SU-DHL-6 (cell line): ENCODE results near the gene BANP.

Experiments used
- H2AFZ ChIP-seq: fragments of 200-600 bp; sonication (generic); 2 replicates; pipeline ENCODE4 v1.6.1; 2014; ENCODE audit warnings: low read depth, mild to moderate bottlenecking, moderate library complexity, mixed read lengths, antibody characterized with exemption, low read length; ENCODE audit not compliant: severe bottlenecking
- H3F3A ChIP-seq: fragments of 200-600 bp; shearing (Covaris generic); 2 replicates; pipeline ENCODE4 v1.6.0; 2016; ENCODE audit warnings: antibody characterized with exemption, mild to moderate bottlenecking; ENCODE audit not compliant: insufficient read depth
- H3K27ac ChIP-seq: fragments of 200-600 bp; sonication (generic); 2 replicates; pipeline ENCODE4 v1.5.1; 2016; ENCODE audit warnings: low read depth, mild to moderate bottlenecking, low read length, moderate library complexity, mixed read lengths
- H3K27me3 ChIP-seq: fragments of 200-600 bp; sonication (generic), shearing (Covaris generic); 2 replicates; pipeline ENCODE4 v1.6.0; 2014; ENCODE audit warnings: mild to moderate bottlenecking, low read length
- H3K36me3 ChIP-seq: fragments of 200-600 bp; sonication (generic); 2 replicates; pipeline ENCODE4 v1.6.1; 2014; ENCODE audit warnings: mild to moderate bottlenecking, low read length, mixed read lengths
- H3K4me2 ChIP-seq: fragments of 300-600, 200-600 bp; shearing (Covaris generic), sonication (generic); 2 replicates; pipeline ENCODE4 v1.6.0; 2014; ENCODE audit warnings: low read length, low read depth, mild to moderate bottlenecking; ENCODE audit not compliant: poor library complexity, severe bottlenecking
- H3K4me3 ChIP-seq: fragments of 200-600 bp; sonication (generic); 2 replicates; pipeline ENCODE4 v1.5.1; 2014; ENCODE audit warnings: antibody characterized with exemption, low read length, mild to moderate bottlenecking, mixed read lengths; ENCODE audit not compliant: insufficient read depth, poor library complexity, severe bottlenecking
- H3K79me2 ChIP-seq: fragments of 200-600 bp; sonication (generic); 2 replicates; pipeline ENCODE4 v1.6.1; 2014; ENCODE audit warnings: mild to moderate bottlenecking, low read length, moderate library complexity; ENCODE audit not compliant: insufficient read depth
- H3K9ac ChIP-seq: fragments of 200-600 bp; sonication (generic); 2 replicates; pipeline ENCODE4 v1.7.0; 2014; ENCODE audit warnings: mild to moderate bottlenecking, low read length
- H3K9me2 ChIP-seq: fragments of 200-600 bp; sonication (generic); replicated peaks from 2 replicates; pipeline ENCODE4 v1.6.1; 2014; ENCODE audit warnings: low read length; ENCODE audit not compliant: insufficient read depth
- H3K9me3 ChIP-seq: fragments of 200-600 bp; sonication (generic); 2 replicates; pipeline ENCODE4 v1.6.1; 2014; ENCODE audit warnings: low read length, mixed read lengths; ENCODE audit not compliant: insufficient read depth
- H4K20me1 ChIP-seq: fragments of 200-600 bp; sonication (generic); 2 replicates; pipeline ENCODE4 v1.6.1; 2014; ENCODE audit warnings: low read depth, mild to moderate bottlenecking, antibody characterized with exemption, low read length, moderate library complexity, mixed read lengths
- EZH2phosphoT487 ChIP-seq: fragments of 200-600 bp; sonication (generic), shearing (Covaris generic); conservative IDR thresholded peaks from 2 replicates; pipeline ENCODE4 v1.6.1; 2018; ENCODE audit warnings: mild to moderate bottlenecking, antibody characterized with exemption, low read length, moderate library complexity, mixed read lengths
- TF ChIP-seq, protein P1 (sequence below): fragments of 200-600 bp; sonication (generic); IDR thresholded peaks from one replicate; pipeline ENCODE4 v1.5.1; 2017; ENCODE audit warnings: antibody characterized with exemption, mild to moderate bottlenecking, low read length, moderate library complexity; ENCODE audit not compliant: insufficient read depth, poor library complexity, severe bottlenecking

The BANP gene

GRCh38 chr16:87959391-87959990, 8.3 kb downstream of the BANP start:
- Histone ChIP-seq H3K27ac (no peak overlapping the region), H4K20me1 (no peaks in the 10 kb centered on the region; the same call in 1 of the 2 replicates), H3K9me3 (no peaks in the 10 kb centered on the region), H3K4me3 (no peak overlapping the region), H3K27me3 (no peaks in the 10 kb centered on the region), H3K9me2 (no peaks in the 10 kb centered on the region), H3K4me2 (no peak overlapping the region), H3F3A (no peaks in the 10 kb centered on the region), H3K36me3 (no peaks in the 10 kb centered on the region), H3K9ac (no peak overlapping the region), H2AFZ (no peak overlapping the region), H3K79me2 (peaks cover 92% of the 10 kb centered on the region)
- no peak for TF ChIP-seq EZH2phosphoT487
- TF ChIP-seq, protein P1, sequence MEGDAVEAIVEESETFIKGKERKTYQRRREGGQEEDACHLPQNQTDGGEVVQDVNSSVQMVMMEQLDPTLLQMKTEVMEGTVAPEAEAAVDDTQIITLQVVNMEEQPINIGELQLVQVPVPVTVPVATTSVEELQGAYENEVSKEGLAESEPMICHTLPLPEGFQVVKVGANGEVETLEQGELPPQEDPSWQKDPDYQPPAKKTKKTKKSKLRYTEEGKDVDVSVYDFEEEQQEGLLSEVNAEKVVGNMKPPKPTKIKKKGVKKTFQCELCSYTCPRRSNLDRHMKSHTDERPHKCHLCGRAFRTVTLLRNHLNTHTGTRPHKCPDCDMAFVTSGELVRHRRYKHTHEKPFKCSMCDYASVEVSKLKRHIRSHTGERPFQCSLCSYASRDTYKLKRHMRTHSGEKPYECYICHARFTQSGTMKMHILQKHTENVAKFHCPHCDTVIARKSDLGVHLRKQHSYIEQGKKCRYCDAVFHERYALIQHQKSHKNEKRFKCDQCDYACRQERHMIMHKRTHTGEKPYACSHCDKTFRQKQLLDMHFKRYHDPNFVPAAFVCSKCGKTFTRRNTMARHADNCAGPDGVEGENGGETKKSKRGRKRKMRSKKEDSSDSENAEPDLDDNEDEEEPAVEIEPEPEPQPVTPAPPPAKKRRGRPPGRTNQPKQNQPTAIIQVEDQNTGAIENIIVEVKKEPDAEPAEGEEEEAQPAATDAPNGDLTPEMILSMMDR, result no peak

GRCh38 chr16:87960296-87960695, 9.1 kb downstream of the BANP start:
- H3K4me3 ChIP-seq, result no peak overlapping the region
- H2AFZ ChIP-seq, result no peak overlapping the region

DNA sequence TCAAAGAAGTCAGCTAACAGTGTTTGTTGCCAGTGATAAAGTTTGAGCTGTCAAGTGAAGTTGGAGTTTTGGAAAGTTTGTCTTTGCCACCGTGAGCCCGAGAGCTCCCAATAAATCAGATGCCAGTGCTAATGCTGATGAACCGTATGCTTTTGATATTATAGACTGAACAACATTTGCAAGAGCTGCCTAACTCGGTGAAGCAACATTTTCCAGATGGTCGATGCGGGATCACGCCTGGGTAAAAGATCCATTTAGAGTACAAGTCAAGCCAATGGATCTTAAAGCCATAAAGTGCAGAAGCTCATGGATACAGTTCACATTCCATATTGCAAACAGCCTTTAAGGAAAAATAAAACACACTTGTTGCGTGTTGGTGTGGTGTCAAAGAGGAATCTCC, 9.6 kb downstream of the BANP start:
- Histone ChIP-seq H2AFZ (no peak overlapping the region), H4K20me1 (no peaks in the 10 kb centered on the region; the same call in 1 of the 2 replicates), H3K79me2 (peaks cover 90% of the 10 kb centered on the region), H3K27me3 (no peaks in the 10 kb centered on the region), H3F3A (no peaks in the 10 kb centered on the region), H3K27ac (no peak overlapping the region), H3K9me3 (no peaks in the 10 kb centered on the region), H3K4me2 (no peak overlapping the region), H3K36me3 (no peaks in the 10 kb centered on the region), H3K4me3 (no peak overlapping the region), H3K9ac (no peak overlapping the region), H3K9me2 (no peaks in the 10 kb centered on the region)
- TF ChIP-seq, protein P1, result no peak
- TF ChIP-seq EZH2phosphoT487, result no peak

More at GRCh38 chr16:87960296-87960695, 9.1 kb downstream of the BANP start:
- Histone ChIP-seq H3K27ac (no peak overlapping the region), H3F3A (no peaks in the 10 kb centered on the region), H3K9ac (no peak overlapping the region), H3K36me3 (no peaks in the 10 kb centered on the region), H3K4me2 (no peak overlapping the region), H3K79me2 (peaks cover 92% of the 10 kb centered on the region), H4K20me1 (no peaks in the 10 kb centered on the region; the same call in 1 of the 2 replicates), H3K9me2 (no peaks in the 10 kb centered on the region), H3K9me3 (no peaks in the 10 kb centered on the region), H3K27me3 (no peaks in the 10 kb centered on the region)
- TF ChIP-seq, protein P1, result no peak
- no peak for TF ChIP-seq EZH2phosphoT487
